Lung (tissue), 12 donors: Measurements from ENCODE around the gene TMPRSS3. TPM values are rescaled to one million over a fixed set of nuclear protein-coding genes. Genes with fewer than 3 reads are reported as not detected.

Source experiments
- ATAC-seq: fragments of 200-7000 bp; cut with Tn5 transposase; one replicate; pipeline ENCODE4 v1.9.1; 2020; ENCODE audit warnings: moderate number of reproducible peaks; ENCODE audit not compliant: insufficient read depth, low FRiP score
- DNase-seq, 3 donors: peaks; one replicate each; pipeline ENCODE4 v3.0.0-alpha.2; 2013 to 2017
- H3K27ac ChIP-seq, 2 donors: one replicate each; pipeline ENCODE4 v1.5.1; 2013; ENCODE audit warnings: mild to moderate bottlenecking in 2 of 2, moderate library complexity in 2 of 2, control low read depth in 1 of 2, inconsistent platforms in 1 of 2, low read depth in 1 of 2, low read length in 1 of 2
- H3K27me3 ChIP-seq, 3 donors: one replicate each; pipeline ENCODE4 v1.5.1; 2013; ENCODE audit warnings: low read length in 2 of 3; ENCODE audit not compliant: control insufficient read depth in 3 of 3, insufficient read depth in 3 of 3
- H3K36me3 ChIP-seq, 4 donors: one replicate each; pipeline ENCODE4 v1.5.1; 2013; ENCODE audit warnings: low read length in 4 of 4, mild to moderate bottlenecking in 1 of 4, moderate library complexity in 1 of 4; ENCODE audit not compliant: control insufficient read depth in 4 of 4, insufficient read depth in 4 of 4
- H3K4me1 ChIP-seq, 5 donors: one replicate each; pipeline ENCODE4 v1.5.1; 2013; ENCODE audit warnings: low read length in 5 of 5, mild to moderate bottlenecking in 2 of 5, moderate library complexity in 1 of 5; ENCODE audit not compliant: control insufficient read depth in 5 of 5, insufficient read depth in 5 of 5
- H3K4me3 ChIP-seq: one replicate; pipeline ENCODE4 v1.5.1; 2013; ENCODE audit warnings: mild to moderate bottlenecking, control low read depth, moderate library complexity
- H3K9ac ChIP-seq, 2 donors: one replicate each; pipeline ENCODE4 v1.5.1; 2013; ENCODE audit warnings: low read length in 2 of 2, control low read depth in 1 of 2; ENCODE audit not compliant: insufficient read depth in 1 of 2
- H3K9me3 ChIP-seq, 4 donors: one replicate each; pipeline ENCODE4 v1.5.1; 2013; ENCODE audit warnings: low read length in 3 of 4, mild to moderate bottlenecking in 1 of 4, moderate library complexity in 1 of 4; ENCODE audit not compliant: control insufficient read depth in 4 of 4, insufficient read depth in 3 of 4
- WGBS, 2 donors: extraction: QIAGEN DNeasy Blood & Tissue Kit; methylation state at CpG; one replicate each; pipeline ENCODE4 v1.1.7; 2013; 5-methylcytosine and 5-hydroxymethylcytosine counted together
- polyA plus RNA-seq, 2 donors: library from polyadenylated mRNA; stranded (reverse); fragments of 200-250 nt; gene quantifications; one replicate each; pipeline ENCODE4 v1.2.1, GENCODE V29; 2013
- total RNA-seq, 2 donors: library from RNA; depleted of rRNA in 1 of 2; stranded (reverse); fragments of >200 nt in 1 of 2; gene quantifications; one replicate each; pipeline ENCODE4 v1.2.1, GENCODE V29; 2014 to 2021
- TF ChIP-seq, protein P1 (sequence below): IDR thresholded peaks from 2 replicates; pipeline ENCODE4 v1.5.1; 2012; ENCODE audit warnings: mild to moderate bottlenecking; ENCODE audit errors: control extremely low read depth, extremely low read depth
- donor health status: control.
- donor health status: control.
- donor health status: Bipolar disorder and iron deficiency.
- donor health status: healthy.
- donor health status: DM: yes; HTN: yes; CAD: no.

The TMPRSS3 gene
- total and polyA plus RNA-seq, 4 donors: 2.1 to 7.9 (median 4.2) TPM

DNA sequence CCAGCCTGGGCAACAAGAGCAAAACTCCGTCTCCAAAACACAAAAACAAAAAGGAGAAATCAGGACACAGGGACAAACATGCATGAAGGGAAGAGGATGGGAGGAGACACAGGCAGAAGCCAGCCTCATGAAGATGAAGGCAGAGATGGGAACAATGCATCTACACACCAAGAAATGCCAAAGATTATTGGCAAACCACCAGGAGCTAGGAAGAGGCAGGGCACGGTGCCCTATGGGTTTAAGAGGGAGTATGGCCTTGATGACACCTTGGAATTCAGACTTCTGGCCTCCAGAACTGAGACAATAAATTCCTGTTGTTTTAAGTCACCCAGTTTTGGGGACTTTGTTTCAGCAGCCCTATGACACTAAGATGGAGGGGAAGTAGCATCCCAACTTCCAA, 5.2 kb downstream of the TMPRSS3 start:
- no peak overlapping the region for H3K9ac ChIP-seq
- no peak overlapping the region for H3K27ac ChIP-seq
- peaks cover 0 to 25% (median 3%) of the 10 kb centered on the region in 5 donors for H3K4me1 ChIP-seq
- TF ChIP-seq, protein P1, sequence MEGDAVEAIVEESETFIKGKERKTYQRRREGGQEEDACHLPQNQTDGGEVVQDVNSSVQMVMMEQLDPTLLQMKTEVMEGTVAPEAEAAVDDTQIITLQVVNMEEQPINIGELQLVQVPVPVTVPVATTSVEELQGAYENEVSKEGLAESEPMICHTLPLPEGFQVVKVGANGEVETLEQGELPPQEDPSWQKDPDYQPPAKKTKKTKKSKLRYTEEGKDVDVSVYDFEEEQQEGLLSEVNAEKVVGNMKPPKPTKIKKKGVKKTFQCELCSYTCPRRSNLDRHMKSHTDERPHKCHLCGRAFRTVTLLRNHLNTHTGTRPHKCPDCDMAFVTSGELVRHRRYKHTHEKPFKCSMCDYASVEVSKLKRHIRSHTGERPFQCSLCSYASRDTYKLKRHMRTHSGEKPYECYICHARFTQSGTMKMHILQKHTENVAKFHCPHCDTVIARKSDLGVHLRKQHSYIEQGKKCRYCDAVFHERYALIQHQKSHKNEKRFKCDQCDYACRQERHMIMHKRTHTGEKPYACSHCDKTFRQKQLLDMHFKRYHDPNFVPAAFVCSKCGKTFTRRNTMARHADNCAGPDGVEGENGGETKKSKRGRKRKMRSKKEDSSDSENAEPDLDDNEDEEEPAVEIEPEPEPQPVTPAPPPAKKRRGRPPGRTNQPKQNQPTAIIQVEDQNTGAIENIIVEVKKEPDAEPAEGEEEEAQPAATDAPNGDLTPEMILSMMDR: no peak
- no peaks in the 10 kb centered on the region for H3K36me3 ChIP-seq
- no peak for DNase-seq
- H3K9me3 ChIP-seq: no peaks in the 10 kb centered on the region
- peaks cover 0 to 2% (median 0%) of the 10 kb centered on the region in 3 donors for H3K27me3 ChIP-seq
- WGBS, 2 donors: 63 to 76% methylated on average over 2 of the region's 2 CpGs
- no peak for ATAC-seq
- H3K4me3 ChIP-seq: no peak overlapping the region

DNA sequence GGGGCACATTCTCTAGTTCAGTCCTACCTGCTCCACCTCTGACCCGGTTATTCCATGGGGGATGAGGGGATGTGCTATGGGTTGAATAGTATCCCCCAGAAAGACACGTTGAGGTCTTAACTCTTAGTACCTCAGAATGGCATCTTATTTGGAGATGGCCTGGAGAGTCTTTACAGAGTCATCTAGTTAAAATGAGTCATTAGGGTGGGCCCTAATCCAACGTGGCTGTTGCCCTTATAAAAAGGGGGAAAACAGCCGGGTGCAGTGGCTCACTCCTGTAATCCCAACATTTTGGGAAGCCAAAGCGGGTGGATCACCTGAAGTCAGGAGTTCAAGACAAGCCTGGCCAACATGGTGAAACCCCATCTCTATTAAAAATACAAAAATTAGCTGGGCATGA, 5.7 kb downstream of the TMPRSS3 start:
- no peak for DNase-seq
- H3K36me3 ChIP-seq: no peaks in the 10 kb centered on the region
- no peaks in the 10 kb centered on the region for H3K9me3 ChIP-seq
- no peak for ATAC-seq
- no peak overlapping the region for H3K27ac ChIP-seq
- peaks cover 0 to 2% (median 0%) of the 10 kb centered on the region in 3 donors for H3K27me3 ChIP-seq
- peaks cover 0 to 25% (median 3%) of the 10 kb centered on the region in 5 donors for H3K4me1 ChIP-seq
- no peak overlapping the region for H3K9ac ChIP-seq
- TF ChIP-seq, protein P1: no peak
- no peak overlapping the region for H3K4me3 ChIP-seq
- 78 to 80% methylated on average over 5 of the region's 5 CpGs for WGBS, 2 donors

DNA sequence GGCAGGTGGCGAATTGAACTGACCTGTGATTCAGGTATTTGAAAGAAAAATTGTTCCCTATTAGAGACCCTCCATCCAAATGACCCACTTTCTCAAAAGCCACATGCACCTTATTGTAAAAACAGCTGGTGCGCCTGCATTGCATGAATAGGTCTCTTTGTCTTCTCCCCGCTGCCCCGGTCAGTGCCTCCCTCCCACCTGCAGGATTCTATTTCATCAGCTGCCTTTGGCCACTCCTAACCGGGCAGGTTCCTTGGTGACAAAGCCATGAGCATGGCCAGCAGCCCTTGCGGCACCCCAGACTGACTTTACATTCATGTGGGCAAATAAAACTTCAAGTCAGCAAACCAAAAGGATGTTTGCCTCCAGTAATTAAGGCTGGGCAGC, 6.4 kb downstream of the TMPRSS3 start:
- TF ChIP-seq, protein P1: no peak
- no peaks in the 10 kb centered on the region for H3K9me3 ChIP-seq
- H3K36me3 ChIP-seq: no peaks in the 10 kb centered on the region
- peaks cover 0 to 25% (median 3%) of the 10 kb centered on the region in 5 donors for H3K4me1 ChIP-seq
- H3K4me3 ChIP-seq: no peak overlapping the region
- H3K9ac ChIP-seq: no peak overlapping the region
- H3K27me3 ChIP-seq: peaks cover 0 to 2% (median 0%) of the 10 kb centered on the region in 3 donors
- H3K27ac ChIP-seq: no peak overlapping the region
- 73 to 77% methylated on average over 6 of the region's 6 CpGs for WGBS, 2 donors
- ATAC-seq: no peak
- peak; percentile 41 to 62 (median 54) for DNase-seq

DNA sequence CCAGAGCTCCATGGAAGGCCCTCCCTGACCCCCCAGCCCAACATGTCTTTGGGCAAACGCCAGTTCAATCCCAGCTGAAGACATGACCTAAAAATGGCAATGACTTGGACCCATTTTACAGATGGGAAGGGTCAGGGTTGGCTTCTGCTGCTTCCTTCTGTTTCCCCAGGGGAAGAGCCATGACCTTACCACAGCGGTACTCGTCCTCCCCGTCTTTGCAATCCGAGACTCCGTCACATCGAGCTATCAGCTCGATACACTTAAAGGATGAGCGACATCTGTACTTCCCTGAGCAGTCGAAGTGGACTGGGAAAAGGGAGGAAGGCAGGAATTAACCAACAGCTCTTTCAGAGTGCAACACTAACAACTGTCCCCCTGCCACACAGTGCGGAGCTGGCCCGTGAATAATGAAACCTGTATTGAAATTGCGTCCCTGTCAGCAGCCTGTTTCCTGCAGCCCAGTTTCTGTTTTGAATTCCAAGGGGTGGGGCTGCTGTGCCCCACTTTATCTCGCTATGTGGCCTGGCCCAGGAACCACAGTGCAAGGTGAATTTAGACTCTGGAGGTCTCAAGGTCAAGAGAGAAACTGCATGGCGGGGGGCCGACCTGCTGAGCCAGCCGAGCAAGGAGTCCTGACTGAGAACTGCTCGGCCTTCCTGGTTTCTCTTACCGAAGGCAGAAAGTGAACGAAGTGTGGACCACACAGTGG, 7.0 kb downstream of the TMPRSS3 start:
- peaks cover 0 to 2% (median 0%) of the 10 kb centered on the region in 3 donors for H3K27me3 ChIP-seq
- H3K9me3 ChIP-seq: no peaks in the 10 kb centered on the region
- TF ChIP-seq, protein P1: no peak
- ATAC-seq: peak; percentile 14
- WGBS, 2 donors: 63 to 74% methylated on average over 20 of the region's 20 CpGs
- peak in 2 of 3 donors; percentile 14 to 37 for DNase-seq
- H3K4me3 ChIP-seq: no peak overlapping the region
- H3K36me3 ChIP-seq: no peaks in the 10 kb centered on the region
- peaks cover 0 to 29% (median 3%) of the 10 kb centered on the region in 5 donors for H3K4me1 ChIP-seq
- H3K27ac ChIP-seq: peak overlapping the region in 1 of 2 donors; percentile 13
- no peak overlapping the region for H3K9ac ChIP-seq
